KMS-11 (cell line): ENCODE measurements around the gene HTR1D.
A peak's percentile ranks its signal among the peaks of the same experiment; 100 is the strongest.

Source experiments
- H2AFZ ChIP-seq: fragments of 200-600 bp; sonication (generic); 2 replicates; pipeline ENCODE4 v1.6.1; 2016; ENCODE audit warnings: antibody characterized with exemption, mixed run types, low read depth
- H3K27ac ChIP-seq: fragments of 200-600 bp; sonication (generic); 2 replicates; pipeline ENCODE4 v1.6.1; 2016; ENCODE audit warnings: mild to moderate bottlenecking, mixed run types
- H3K27me3 ChIP-seq: fragments of 200-600 bp; sonication (generic); 2 replicates; pipeline ENCODE4 v1.6.1; 2017; ENCODE audit warnings: mild to moderate bottlenecking, low read depth, mixed run types, moderate library complexity; ENCODE audit not compliant: insufficient read depth
- H3K36me3 ChIP-seq: fragments of 200-600 bp; sonication (generic); 2 replicates; pipeline ENCODE4 v1.6.1; 2017; ENCODE audit warnings: mild to moderate bottlenecking, mixed run types; ENCODE audit not compliant: insufficient read depth
- H3K4me1 ChIP-seq: fragments of 200-600 bp; sonication (generic); 2 replicates; pipeline ENCODE4 v1.6.1; 2016; ENCODE audit warnings: mild to moderate bottlenecking, low read depth, mixed run types; ENCODE audit not compliant: poor library complexity, severe bottlenecking
- H3K4me2 ChIP-seq: fragments of 200-600 bp; sonication (generic); 2 replicates; pipeline ENCODE4 v1.7.0; 2016; ENCODE audit warnings: mild to moderate bottlenecking, mixed run types
- H3K4me3 ChIP-seq: fragments of 200-600 bp; sonication (generic); IDR thresholded peaks from 2 replicates; pipeline ENCODE4 v1.6.1; 2017; ENCODE audit warnings: low read depth, low read length, mixed read lengths; ENCODE audit not compliant: insufficient read depth
- H3K79me2 ChIP-seq: fragments of 200-600 bp; sonication (generic); 2 replicates; pipeline ENCODE4 v1.6.1; 2016; ENCODE audit warnings: low read depth, mixed run types; ENCODE audit not compliant: insufficient read depth
- H3K9ac ChIP-seq: fragments of 200-600 bp; sonication (generic); 2 replicates; pipeline ENCODE4 v1.6.1; 2016; ENCODE audit warnings: mild to moderate bottlenecking, mixed run types
- H4K20me1 ChIP-seq: fragments of 200-600 bp; sonication (generic); 2 replicates; pipeline ENCODE4 v1.6.1; 2016; ENCODE audit warnings: mild to moderate bottlenecking, mixed run types; ENCODE audit not compliant: insufficient read depth
- CTCF ChIP-seq: fragments of 200-600 bp; sonication (generic); conservative IDR thresholded peaks from 2 replicates; pipeline ENCODE4 v1.6.1; 2017; ENCODE audit warnings: low read depth, mild to moderate bottlenecking, antibody characterized with exemption, low read length, moderate library complexity, mixed read lengths

HTR1D gene

DNA sequence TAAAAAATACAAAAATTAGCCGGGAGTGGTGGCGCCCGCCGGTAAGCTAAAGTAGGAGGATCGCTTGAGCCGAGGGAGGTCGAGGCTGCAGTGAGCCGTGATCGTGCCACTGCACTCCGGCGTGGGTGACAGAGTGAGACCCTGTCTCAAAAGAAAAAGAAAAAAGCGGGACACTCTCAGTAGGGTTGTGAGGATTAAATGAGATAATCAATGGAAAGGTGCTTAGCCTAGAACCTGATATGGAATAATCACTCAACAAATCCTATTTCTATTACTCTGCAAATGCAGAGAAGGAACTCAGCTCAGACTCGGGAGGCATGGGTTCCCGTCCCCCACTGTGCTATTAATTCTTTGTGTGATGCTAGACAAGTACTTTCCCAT lies 48.1 kb downstream of the HTR1D start:
- Histone ChIP-seq H3K79me2 (peaks cover 14% of the 10 kb centered on the region; the same call in 1 of the 2 replicates), H3K4me3 (no peak overlapping the region), H4K20me1 (no peaks in the 10 kb centered on the region), H3K4me2 (peak overlapping the region; percentile 21; the same call in 1 of the 2 replicates), H3K27me3 (no peaks in the 10 kb centered on the region), H3K9ac (no peak overlapping the region; the same call in 1 of the 2 replicates), H2AFZ (peak overlapping the region; percentile 73; the same call in 1 of the 2 replicates), H3K27ac (no peak overlapping the region), H3K36me3 (no peaks in the 10 kb centered on the region), H3K4me1 (peaks cover 10% of the 10 kb centered on the region)
- TF ChIP-seq CTCF: no peak

DNA sequence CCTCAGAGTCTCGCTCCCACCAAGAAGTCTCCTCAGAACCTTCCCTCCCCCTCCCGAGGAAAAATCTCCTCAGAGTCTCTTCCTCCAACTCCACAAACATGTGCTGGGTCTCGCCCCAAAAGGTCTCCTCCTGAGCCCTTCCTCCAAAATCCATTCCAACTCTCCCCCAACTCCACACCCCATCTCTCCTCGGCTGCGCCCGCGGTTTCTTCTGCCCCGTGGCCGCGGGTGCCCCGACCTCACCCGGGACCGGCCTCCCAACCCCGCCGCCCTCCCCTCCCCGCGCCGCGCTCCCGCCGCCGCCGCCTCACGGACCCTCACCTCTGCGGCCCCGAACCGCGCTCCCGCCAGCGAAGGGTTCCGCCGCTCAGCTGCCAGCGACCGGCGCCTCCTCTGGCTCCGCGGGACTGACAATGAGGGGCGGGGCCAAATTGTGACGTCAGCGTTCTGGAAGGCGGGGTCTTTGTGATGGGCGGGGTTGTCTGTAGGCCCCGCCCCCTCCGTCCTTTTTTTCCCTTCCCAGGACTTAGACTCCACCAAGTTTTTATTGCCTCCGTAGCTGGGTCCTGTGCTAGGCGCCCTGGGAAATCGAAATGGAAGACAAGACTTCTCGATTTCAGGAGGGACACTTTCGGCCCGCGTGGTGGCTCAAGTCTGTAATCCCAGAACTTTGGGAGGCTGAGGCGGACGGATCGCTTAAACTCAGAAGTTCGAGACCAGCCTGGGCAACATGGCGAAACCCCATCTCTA lies 48.7 kb downstream of the HTR1D start, which contains the start of gene LUZP1:
TSS of gene LUZP1 (minus strand) at position 412 of the 750 bp plus-strand sequence.
- no peaks in the 10 kb centered on the region for H3K36me3 ChIP-seq
- TF ChIP-seq CTCF: no peak
- H2AFZ ChIP-seq: peak within 1 kb of the TSS; percentile 73; the same call in 1 of the 2 replicates
- peak within 1 kb of the TSS; percentile 89 for H3K4me2 ChIP-seq
- H4K20me1 ChIP-seq: no peaks in the 10 kb centered on the region
- H3K4me1 ChIP-seq: peaks cover 10% of the 10 kb centered on the region
- peaks cover 19% of the 10 kb centered on the region; the same call in 1 of the 2 replicates for H3K79me2 ChIP-seq
- no peaks in the 10 kb centered on the region for H3K27me3 ChIP-seq
- H3K27ac ChIP-seq: no peak within 1 kb of the TSS
- H3K9ac ChIP-seq: peak within 1 kb of the TSS; percentile 73
- H3K4me3 ChIP-seq: no peak within 1 kb of the TSS

- H3K79me2 ChIP-seq: peaks cover 23% of the 10 kb centered on the region; the same call in 1 of the 2 replicates
Observed at GRCh38 chr1:23168079-23168444, 49.2 kb downstream of the HTR1D start.

More at GRCh38 chr1:23168079-23168444, 49.2 kb downstream of the HTR1D start:
- no peak overlapping the region; the same call in 1 of the 2 replicates for H3K4me2 ChIP-seq
- no peak for TF ChIP-seq CTCF
- peak overlapping the region; percentile 73; the same call in 1 of the 2 replicates for H2AFZ ChIP-seq
- H3K36me3 ChIP-seq: no peaks in the 10 kb centered on the region
- peak overlapping the region; percentile 73; the same call in 1 of the 2 replicates for H3K9ac ChIP-seq
- peaks cover 10% of the 10 kb centered on the region for H3K4me1 ChIP-seq
- no peaks in the 10 kb centered on the region for H3K27me3 ChIP-seq
- no peak overlapping the region for H3K4me3 ChIP-seq
- no peaks in the 10 kb centered on the region for H4K20me1 ChIP-seq
- H3K27ac ChIP-seq: no peak overlapping the region
